Dermis blood vessel endothelial cell (primary cell): ENCODE results near the gene GABRD. TPM values are rescaled to one million over a fixed set of nuclear protein-coding genes. Genes with fewer than 3 reads are reported as not detected.
"Not testable (repeated sequence)": the region's sequence is repeated elsewhere in the genome, so short reads cannot be mapped to it uniquely, and the experiment has no call there.

Experiments
- DNase-seq: peaks from one replicate; pipeline ENCODE4 v3.0.0; 2010
- total RNA-seq: library from RNA; depleted of rRNA; stranded (reverse); fragments of >200 nt; gene quantifications from 2 replicates; pipeline ENCODE4 v1.2.3, GENCODE V29; 2014

GABRD gene
- total RNA-seq, result 0.33 and 0.51 TPM in 2 replicates

GRCh38 chr1:2019172-2019543 lies at the start of gene GABRD:
Gene GABRD (plus strand): TSS chr1:2019345. CDS start chr1:2019424, 79 bp downstream.
- peak; percentile 16 for DNase-seq

- DNase-seq, result no peak
These were observed 49.6 kb upstream of the GABRD start for GRCh38 chr1:1969505-1969900.

- DNase-seq, result no peak
These were observed 49.0 kb upstream of the GABRD start for GRCh38 chr1:1969953-1970716.

GRCh38 chr1:1971017-1971416 lies 48.1 kb upstream of the GABRD start:
- DNase-seq, result no peak

GRCh38 chr1:1971688-1972087 lies 47.5 kb upstream of the GABRD start:
- DNase-seq, result no peak

- DNase-seq, result no peak
These were observed 46.0 kb upstream of the GABRD start for GRCh38 chr1:1972976-1973715.

- DNase-seq, result no peak
These were observed 45.2 kb upstream of the GABRD start for GRCh38 chr1:1973716-1974642.

- no peak for DNase-seq
These were observed 44.3 kb upstream of the GABRD start for GRCh38 chr1:1974834-1975233.

- no peak for DNase-seq
These were observed 43.6 kb upstream of the GABRD start for GRCh38 chr1:1975535-1975934.

GRCh38 chr1:1976031-1976430 lies 43.1 kb upstream of the GABRD start:
- DNase-seq, result no peak

- DNase-seq, result no peak
These were observed 41.0 kb upstream of the GABRD start for GRCh38 chr1:1978108-1978507.

GRCh38 chr1:1978690-1979481 lies 40.3 kb upstream of the GABRD start:
- not testable (repeated sequence) for DNase-seq

- no peak for DNase-seq
These were observed 39.5 kb upstream of the GABRD start for GRCh38 chr1:1979482-1980165.

- no peak for DNase-seq
These were observed 38.5 kb upstream of the GABRD start for GRCh38 chr1:1980467-1981141.

GRCh38 chr1:1981142-1981500 lies 38.0 kb upstream of the GABRD start:
- no peak for DNase-seq

- DNase-seq, result not testable (repeated sequence)
These were observed 37.4 kb upstream of the GABRD start for GRCh38 chr1:1981631-1982327.

- no peak for DNase-seq
These were observed 36.5 kb upstream of the GABRD start for GRCh38 chr1:1982379-1983232.

- no peak for DNase-seq
These were observed 34.5 kb upstream of the GABRD start for GRCh38 chr1:1984560-1985070.

- no peak for DNase-seq
These were observed 33.6 kb upstream of the GABRD start for GRCh38 chr1:1985375-1986050.
